GM19023 (cell line): ENCODE results near the gene LIPF.
"Not testable (repeated sequence)": the region's sequence is repeated elsewhere in the genome, so short reads cannot be mapped to it uniquely, and the experiment has no call there.

Experiments used
- ATAC-seq: cut with Tn5 transposase; IDR thresholded peaks from one replicate; pipeline ENCODE4 v1.9.1; 2021; ENCODE audit warnings: mild to moderate bottlenecking, moderate library complexity; ENCODE audit not compliant: unreplicated experiment

LIPF gene

DNA sequence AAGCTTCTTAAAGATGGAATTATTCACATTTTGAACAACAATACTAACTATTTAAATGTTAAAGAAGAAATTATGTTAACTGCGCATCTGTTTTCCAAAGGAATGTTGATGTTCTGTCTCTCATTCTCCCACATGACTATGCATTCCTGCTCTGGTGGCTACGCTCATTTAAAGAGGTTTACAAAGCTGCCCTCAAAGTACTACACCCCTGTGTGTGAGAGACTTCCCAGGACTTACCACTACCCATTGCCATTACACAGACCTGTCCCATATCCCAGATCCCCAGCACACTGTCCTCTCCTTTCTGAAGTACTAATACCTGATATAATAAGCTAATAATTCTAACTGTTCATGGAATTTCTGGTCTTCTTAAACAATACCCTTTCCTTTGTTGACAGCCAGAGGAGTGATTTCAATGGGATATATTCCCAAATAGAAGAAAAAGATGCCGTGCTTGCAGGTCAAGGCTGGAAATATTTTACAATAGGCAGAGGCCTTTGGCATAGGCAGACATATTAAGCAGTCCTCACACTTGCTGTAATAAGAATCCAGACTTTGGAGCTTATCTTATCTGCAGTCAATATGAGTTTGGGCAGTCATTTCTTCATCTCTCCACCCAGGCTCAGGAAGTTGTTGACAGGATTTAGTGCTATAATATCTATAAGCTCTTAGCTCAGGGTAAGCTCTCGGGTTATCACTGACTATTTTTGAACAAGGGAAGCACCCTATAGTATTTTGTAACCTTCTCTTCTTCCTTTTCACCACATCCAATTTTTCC is 12.2 kb downstream of the LIPF start:
- ATAC-seq, result no peak

- ATAC-seq, result no peak
These were observed 16.7 kb downstream of the LIPF start for GRCh38 chr10:88680958-88681357.

DNA sequence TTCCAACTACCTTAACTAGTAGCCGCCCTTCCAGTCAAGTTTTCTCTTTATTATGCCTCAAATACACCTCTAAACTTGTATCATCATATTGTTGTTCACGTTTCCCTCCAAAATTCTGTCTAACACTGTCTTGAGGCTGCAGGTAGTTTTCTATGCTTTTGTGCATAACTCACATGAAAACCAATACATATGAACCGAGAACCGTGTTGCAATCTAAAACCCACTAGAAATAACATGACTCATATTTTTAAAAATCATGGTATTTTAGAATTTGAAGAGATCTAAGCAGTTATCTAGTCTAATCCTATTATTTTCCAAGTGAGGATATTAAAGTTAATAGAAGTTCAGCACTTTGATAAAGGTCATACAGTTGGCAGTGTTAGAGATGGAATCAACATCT is 18.2 kb downstream of the LIPF start:
- no peak for ATAC-seq

- no peak for ATAC-seq
These were observed 23.7 kb downstream of the LIPF start for GRCh38 chr10:88687853-88688467.

- ATAC-seq, result no peak
These were observed 25.1 kb downstream of the LIPF start for GRCh38 chr10:88689366-88689765.

DNA sequence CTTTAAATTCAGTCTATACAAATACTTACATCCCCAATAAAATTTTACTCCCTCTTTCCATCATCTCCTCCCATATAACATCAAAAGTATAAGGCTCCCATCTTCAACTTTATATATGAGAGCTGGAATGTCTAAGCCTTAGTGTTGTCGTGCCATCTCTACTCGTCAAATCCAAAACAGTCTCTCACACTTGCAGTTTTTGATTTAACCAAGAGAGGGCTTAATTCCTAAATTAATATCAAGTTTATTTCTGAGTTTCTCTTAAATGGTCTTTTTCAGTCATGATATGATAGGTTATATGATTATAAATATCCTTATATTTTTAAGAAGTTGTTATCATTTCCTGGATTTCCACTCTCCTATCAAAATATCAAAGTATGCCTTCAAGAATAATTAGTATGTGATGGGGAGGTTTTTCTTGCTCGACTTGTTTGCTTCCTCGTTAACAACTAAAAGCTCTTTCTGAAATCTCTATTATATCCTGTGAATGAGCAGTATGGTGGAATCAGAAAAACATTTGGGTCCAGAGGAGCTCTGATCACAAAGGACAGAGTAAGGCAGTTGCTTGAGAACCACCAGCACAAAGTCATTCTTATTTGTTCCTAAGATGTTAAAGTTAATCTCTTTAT is 29.3 kb downstream of the LIPF start:
- no peak for ATAC-seq

- no peak for ATAC-seq
These were observed 38.8 kb downstream of the LIPF start for GRCh38 chr10:88702848-88703597.

GRCh38 chr10:88705958-88706357 is 41.7 kb downstream of the LIPF start, which contains the start of gene LIPK:
TSS of gene LIPK (plus strand) at chr10:88706249. CDS start at chr10:88724544, 18,295 bp downstream.
- no peak for ATAC-seq

GRCh38 chr10:88707429-88708155 is 43.4 kb downstream of the LIPF start:
- ATAC-seq, result no peak

DNA sequence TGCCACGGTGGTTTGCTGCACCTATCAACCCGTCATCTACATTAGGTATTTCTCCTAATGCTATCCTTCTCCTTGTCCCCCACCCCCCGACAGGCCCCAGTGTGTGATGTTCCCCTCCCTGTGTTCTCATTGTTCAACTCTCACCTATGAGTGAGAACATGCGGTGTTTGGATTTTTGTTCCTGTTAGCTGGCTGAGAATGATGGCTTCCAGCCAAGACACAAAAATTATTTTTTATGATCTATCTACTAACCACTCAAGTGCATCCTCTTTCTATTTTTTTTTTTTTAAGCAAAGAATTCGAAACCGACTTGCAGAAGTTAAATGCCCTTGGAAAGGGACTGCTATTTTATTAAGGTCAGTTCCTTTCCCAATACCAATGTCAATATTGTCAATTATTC is 45.1 kb downstream of the LIPF start:
- ATAC-seq, result not testable (repeated sequence)

GRCh38 chr10:88715517-88715916 is 51.3 kb downstream of the LIPF start:
- no peak for ATAC-seq

DNA sequence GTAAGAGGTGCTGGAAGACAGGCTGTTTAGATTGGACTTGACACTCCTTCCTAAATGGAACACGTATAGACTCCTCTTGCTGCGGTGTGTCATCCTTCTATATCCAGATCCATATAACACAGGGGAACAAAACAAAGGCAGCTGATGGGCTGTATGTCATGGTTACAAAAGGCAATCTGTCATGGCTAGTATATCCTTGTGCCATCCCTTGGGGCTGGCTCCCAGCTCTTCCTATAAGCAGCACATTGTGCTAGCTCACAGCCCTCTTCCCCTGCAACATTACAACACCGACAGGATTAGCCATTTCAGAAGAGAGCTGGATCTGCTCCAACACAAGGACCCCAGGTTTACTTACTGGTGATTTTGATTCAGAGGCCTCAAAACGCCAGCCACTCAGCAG is 57.1 kb downstream of the LIPF start:
- no peak for ATAC-seq

- ATAC-seq, result no peak
These were observed 61.6 kb downstream of the LIPF start for GRCh38 chr10:88725798-88726197.

GRCh38 chr10:88728107-88728763 is 64.0 kb downstream of the LIPF start:
- ATAC-seq, result no peak
